GM19035 (cell line): ENCODE results near the gene SNURF.
"Not testable (repeated sequence)": the region's sequence is repeated elsewhere in the genome, so short reads cannot be mapped to it uniquely, and the experiment has no call there.

Experiments used
- ATAC-seq: cut with Tn5 transposase; IDR thresholded peaks from one replicate; pipeline ENCODE4 v1.9.1; 2021; ENCODE audit not compliant: unreplicated experiment

Gene SNURF

DNA sequence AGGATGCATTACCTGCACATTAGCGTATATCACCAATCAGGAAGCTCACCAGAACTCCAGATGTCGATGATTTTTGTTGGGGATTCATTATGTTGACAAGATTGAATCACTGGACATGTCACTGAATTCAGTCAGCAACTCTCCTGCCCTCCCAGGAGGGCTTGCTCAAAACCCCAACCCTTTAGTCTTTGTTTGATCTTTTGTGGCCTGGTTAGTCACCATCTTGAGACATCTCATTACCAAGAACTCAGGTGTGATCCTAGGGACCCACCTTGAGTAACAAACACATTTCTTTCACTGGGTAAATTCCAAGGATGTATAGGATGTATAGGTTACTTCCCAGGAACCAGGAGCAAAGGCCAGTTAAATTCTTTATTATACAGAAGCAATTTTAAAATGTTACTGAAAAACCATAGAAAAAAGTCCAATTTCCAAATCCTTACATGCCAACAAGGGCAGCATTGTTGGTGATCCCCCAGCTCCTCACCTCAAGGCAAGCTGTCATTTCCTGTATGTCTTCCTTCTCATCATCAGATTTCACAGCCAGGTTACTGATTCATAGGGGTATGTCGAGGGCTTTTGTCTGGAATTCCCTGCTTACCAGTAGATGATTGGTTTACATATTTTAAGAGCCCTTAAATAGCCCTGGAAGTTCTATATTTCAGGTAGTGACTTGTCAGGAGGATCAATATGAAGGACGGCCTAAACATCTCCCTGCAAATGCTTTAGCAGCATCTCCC lies 11.7 kb downstream of the SNURF start:
- ATAC-seq, result no peak

DNA sequence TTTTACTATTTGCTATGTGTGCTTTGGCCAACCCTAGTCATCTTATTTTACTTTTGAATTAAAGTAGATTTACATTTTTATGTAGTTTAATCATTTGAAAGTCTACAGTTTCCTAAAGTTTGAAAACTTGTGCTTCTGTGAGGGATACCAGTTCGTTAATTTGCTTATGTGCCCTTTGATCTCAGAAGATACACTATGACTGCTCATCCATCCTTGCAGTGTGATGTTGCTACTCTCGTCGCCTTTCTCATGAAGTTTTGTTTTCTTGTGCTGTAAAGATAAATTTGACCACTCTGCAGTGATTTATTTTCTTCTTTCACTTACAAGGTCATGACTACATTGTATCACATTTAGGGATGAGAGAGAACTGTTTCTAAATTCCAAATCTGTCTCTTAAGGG lies 16.3 kb downstream of the SNURF start:
- ATAC-seq, result no peak

DNA sequence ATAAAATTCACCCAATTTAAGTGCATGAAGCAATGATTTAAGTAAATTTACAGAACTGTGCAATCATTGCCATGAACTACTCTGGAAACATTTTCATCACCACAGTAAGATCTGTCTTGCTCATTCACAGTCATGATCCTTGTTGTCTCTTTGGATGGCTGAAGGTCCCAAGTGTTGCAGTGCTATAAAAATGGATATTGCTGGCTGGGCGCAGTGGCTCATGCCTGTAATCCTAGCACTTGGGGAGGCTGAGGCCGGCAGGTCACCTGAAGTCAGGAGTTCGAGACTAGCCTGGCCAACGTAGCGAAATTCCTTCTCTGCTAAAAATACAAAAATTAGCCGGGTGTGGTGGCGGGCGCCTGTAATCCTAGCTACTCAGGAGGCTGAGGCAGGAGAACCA lies 17.0 kb downstream of the SNURF start:
- ATAC-seq, result no peak

- not testable (repeated sequence) for ATAC-seq
These were observed 17.9 kb downstream of the SNURF start for GRCh38 chr15:24972707-24973106.

DNA sequence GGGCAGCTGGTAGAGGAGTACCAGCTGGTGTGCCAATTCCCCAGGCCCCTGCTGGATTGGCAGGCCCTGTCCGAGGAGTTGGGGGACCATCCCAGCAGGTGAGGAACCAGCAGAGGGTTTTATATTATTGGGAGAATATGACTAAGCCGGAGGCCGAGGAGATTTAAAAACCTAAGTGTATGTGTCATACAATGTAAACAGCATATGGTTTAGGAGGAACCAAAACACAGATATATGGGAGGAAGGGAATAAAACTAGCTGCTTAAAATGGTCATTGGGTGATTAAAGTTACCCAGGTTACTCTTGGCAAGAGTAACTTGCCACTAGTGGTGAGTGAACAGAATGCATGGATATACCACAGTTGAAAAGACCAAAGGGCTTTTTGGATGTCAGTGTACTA lies 22.1 kb downstream of the SNURF start:
- no peak for ATAC-seq

DNA sequence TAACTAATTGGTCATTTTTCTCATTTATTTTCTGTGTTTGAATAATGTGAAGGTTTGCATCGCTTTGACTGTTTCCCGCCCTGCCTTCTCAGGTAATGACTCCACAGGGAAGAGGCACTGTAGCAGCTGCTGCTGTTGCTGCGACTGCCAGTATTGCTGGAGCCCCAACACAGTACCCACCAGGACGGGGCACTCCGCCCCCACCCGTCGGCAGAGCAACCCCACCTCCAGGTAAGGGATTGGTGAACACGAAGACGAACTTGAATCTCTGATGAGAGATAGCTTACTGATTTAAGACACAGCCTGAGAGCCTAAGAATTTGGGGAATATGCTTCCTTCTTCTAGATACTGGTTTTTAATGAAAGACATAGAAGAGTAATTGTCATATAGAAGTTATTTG lies 22.9 kb downstream of the SNURF start:
- no peak for ATAC-seq

GRCh38 chr15:24985224-24985623 lies 30.4 kb downstream of the SNURF start:
- no peak for ATAC-seq

- no peak for ATAC-seq
These were observed 31.9 kb downstream of the SNURF start for GRCh38 chr15:24986653-24987052.
